HG03139 (cell line): ENCODE measurements around the gene DNAJC27.

Source experiments
- ATAC-seq: cut with Tn5 transposase; IDR thresholded peaks from one replicate; pipeline ENCODE4 v1.9.1; 2021; ENCODE audit not compliant: unreplicated experiment

The DNAJC27 gene

DNA sequence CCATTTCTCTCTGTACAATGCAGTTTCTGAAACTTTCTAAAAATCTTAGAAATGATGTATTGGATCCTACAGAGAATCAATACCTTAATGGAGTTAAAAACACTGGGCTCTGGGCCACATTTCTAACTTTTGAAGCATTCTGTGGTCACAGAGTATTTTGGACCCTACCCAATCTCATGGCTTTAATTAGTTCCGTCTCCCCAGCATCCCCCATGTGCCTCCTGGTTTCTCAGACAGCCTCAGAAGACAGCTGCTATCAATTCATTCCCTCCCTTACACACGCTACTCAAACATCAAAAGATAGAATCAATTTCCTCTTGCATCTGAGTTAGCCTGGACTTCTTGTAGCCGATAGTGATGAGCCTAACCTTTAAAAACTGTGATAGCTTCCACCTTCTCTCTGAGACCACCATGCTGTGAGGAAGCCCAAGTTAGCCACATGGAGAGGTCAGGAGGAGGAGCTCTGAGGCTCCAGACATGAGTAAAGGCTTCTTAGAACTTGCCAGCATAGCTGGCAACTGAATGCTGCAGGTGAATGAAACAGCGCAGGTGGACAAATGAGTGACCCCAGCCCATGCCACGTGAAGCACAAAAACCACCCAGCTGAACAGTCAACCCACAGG is 62.1 kb downstream of the DNAJC27 start:
- ATAC-seq: no peak

DNA sequence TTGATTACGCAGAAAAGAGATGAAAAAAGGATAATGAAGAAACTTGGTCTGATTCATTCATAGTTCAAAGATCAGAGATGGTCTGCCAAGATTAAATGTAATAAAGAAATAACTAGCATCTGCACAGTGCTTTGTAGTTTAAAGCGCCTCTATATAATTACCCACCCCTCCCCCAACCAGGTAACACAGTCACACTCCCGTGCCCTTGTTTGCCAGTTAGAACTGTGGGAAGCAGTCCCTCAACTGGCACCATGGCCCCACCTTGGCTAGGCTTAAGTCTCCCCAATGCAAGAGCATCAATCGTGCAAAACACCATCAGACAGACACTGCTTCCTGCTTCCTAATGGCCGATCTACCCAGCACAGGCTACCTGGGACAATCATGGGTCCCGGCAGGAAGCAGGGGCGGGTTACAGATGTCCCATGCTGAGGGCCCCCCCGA is 63.3 kb downstream of the DNAJC27 start:
- no peak for ATAC-seq

DNA sequence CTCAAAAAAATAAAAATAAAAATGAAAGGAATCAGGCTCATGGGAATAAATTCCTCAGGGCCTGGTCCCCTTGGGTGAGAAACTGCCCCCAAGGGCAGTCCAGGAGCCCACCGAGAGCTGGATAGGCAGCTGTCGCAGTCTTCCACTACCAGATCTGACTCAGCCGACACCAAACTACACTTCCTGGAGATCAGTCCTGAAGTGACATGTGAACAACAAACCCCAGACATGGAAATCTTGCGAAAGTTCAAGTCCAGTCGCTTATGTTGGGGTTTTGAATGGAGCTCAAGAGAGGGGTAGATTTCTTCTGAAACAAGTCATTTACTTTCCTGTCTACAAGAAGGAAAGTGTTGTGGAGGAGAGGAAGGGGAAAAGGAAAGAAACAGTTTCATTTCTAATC is 64.6 kb downstream of the DNAJC27 start:
- ATAC-seq: no peak

DNA sequence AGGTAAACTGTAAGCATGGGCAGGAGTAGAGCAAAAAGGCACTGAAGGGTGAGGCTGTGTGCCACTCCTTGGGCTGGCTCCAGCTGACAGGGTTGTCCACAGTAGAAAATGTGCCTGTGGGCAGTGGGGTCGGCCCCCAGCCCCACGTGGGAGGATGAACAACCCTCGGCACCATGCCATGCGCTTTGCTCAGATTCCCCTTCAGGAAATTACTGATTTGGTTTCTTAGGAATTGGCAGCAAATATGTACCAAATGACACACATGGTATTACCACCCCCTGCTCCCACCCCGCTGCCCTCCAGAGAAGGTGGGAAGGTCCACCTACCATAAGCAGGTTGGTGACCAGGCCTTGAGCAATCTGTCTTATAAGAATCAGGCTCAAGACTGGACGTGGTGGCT is 65.3 kb downstream of the DNAJC27 start:
- no peak for ATAC-seq

DNA sequence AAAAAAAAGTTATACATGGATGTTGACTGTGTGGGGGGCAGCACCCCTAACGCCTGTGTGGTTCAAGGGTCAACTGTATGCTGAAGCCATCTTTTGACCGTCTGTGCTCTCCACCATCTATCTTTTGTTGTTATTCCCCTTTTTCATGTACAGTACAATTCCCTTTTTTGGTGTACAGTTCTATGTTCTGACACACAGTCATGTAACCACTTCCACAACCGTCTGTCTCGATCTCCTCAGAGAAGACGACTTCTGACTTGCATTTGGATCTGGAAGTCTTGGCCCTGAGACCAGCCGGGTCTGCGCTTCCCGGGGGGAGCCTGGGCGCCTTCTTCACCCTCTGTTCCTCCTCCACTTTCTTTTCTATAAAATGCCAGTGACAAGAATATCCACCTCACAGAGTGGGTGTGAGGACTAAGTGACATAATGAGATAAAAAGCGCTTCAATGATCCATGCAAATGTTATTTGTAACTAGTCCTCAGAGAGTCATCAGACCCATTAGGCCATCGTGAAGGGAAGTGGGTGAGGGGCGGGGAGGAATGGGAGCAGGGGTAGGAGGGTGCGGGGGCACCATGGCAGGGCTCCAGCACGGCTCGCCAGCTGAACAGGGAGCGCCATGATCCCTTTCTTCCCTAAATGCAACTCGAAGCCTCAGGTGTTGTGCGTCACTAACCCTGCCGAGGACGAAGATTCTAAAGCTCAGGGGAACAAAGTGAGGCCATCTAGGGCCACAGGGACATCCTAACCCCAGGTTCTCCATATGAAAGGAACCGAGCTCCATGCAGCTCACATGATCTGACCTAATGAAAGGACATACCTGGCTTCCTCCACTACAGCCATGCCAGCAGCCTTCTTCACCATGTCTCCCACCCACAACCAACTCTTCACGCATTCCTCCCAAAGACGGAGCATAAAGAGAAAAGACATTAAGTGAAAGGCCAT is 68.3 kb downstream of the DNAJC27 start:
- no peak for ATAC-seq

DNA sequence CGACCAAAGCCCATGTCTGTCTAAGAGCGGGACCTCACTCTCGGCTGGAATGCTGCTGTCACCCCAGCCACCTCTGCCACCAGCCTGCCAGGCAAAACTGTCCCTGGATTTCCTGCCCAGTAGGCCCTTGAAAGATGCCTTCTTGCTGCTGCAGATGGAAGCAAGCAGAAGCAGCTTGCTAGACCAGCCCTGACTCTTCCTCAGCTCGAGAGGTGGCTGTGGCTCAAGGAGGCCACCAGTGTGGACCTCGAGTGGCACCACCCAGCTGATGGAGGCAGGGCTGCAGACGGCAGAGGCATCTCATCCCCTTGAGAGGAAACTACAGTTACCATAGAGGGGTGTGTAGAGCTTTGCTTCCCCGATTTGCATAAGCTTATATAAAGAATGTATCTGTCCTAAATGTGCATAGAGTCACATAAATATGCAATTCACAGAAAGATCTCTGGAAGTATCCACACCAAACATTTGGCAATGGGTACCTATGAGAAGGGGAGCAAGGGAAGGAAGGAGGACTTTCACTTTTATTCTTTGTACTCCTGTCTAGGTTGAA is 72.3 kb downstream of the DNAJC27 start:
- ATAC-seq: no peak

DNA sequence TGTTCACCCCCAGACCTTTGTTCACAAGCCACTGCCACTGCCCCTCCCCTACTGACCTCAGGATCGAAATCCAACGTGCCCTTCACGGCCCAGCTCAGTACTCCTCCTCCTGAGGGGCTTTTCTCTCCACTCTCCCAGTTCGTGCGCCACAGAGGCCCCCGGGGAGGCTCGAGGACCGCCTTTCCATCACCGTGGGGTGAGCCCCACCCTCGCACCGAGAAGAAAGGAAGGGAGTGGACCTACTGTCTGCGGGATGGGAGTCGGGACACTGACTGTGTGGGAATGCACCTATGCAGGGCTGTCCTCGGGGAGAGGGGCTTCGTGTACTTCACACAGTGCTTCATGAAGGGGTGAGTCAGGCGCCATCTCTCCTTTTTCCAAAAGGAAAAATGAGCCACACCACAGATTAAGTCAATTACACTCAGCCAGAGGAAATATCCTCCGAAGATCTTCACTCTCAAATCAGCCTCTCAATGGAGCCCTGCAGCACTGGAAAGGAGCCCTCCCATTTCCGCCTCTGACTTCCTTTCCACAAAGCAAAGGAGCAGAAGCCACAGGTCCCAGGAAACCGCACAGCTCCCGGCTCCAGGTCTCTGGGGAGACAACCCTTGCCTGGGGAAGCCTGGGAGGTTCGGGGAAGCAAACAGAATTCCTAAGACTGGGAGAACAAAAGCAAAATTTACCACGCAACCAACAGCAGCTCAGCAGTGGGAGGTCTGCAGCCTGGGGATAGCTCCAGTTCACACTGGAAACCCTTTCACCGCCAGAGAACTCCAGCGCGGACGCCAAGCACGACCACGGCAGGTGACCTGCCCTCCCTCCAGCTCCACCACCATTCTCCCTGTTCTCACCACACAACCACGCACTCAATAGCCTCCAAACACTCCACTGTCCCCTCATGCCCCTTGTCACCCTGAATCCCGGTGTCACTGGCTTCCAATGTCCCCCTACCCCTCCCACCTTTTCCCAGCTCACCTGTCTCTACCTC is 73.3 kb downstream of the DNAJC27 start:
- no peak for ATAC-seq

DNA sequence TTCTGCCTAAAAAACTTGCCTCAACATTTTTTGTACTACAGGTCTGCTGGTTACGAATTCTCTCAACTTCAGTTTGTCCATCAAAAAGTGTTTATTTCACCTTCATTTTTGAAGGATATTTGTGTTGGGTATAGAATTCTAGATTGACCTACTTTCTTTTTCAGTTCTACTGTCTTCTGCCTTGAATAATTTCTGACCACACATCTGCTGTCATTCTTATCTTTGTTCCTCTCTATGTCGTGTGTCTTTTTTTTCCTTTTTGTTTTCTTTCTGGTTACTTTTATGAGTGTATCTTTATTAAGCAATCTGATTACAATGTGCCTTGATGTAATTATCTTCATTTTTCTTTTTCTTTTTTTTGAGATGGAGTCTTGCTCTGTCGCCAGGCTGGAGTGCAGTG is 77.0 kb downstream of the DNAJC27 start:
- ATAC-seq: no peak

DNA sequence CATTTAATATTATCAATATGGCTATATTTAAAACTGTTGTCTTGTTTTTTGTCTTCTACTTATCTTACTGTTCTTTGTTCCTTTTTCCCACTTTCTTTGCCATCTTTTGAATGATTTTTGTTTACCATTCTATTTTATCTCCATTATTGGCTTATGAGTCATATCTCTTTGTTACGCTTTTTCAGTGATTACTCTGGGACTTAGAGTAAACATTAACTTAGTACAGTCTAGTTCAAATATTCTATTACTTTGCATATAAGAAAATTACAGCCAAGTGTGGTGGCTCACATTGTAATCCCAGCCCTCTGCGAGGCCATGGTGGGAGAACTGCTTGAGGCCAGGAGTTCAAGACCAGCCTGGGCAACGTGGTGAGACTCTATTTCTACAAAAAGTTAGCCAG is 77.8 kb downstream of the DNAJC27 start:
- ATAC-seq: no peak
